ENCODE measurements around the gene DDX11.
"Not testable (repeated sequence)": the region's sequence is repeated elsewhere in the genome, so short reads cannot be mapped to it uniquely, and the experiment has no call there.

The DDX11 gene

GRCh38 chr12:31124158-31124557 lies 50.5 kb downstream of the DDX11 start:
- not testable (repeated sequence) for DNase-seq (ENCODE audit: low spot score)

GRCh38 chr12:31125171-31125570 lies 51.5 kb downstream of the DDX11 start:
- DNase-seq (ENCODE audit: low spot score) = not testable (repeated sequence)

- not testable (repeated sequence) for DNase-seq (ENCODE audit: low spot score)
Measured at GRCh38 chr12:31127209-31127848, 53.7 kb downstream of the DDX11 start.

- DNase-seq (ENCODE audit: low spot score) = not testable (repeated sequence)
Measured at GRCh38 chr12:31136581-31136980, 62.9 kb downstream of the DDX11 start.

- DNase-seq (ENCODE audit: low spot score) = not testable (repeated sequence)
Measured at GRCh38 chr12:31144768-31145167, 71.1 kb downstream of the DDX11 start.

GRCh38 chr12:31145296-31145695 lies 71.6 kb downstream of the DDX11 start:
- not testable (repeated sequence) for DNase-seq (ENCODE audit: low spot score)

- DNase-seq (ENCODE audit: low spot score) = not testable (repeated sequence)
Measured at GRCh38 chr12:31147415-31147814, 73.8 kb downstream of the DDX11 start.

GRCh38 chr12:31150766-31151165 lies 77.1 kb downstream of the DDX11 start:
- DNase-seq (ENCODE audit: low spot score) = not testable (repeated sequence)

Data from globus pallidus (tissue), 1 donor.